GM12878 (cell line): ENCODE measurements around the gene NELL1. TPM values are rescaled to one million over a fixed set of nuclear protein-coding genes. Genes with fewer than 3 reads are reported as not detected.

Experiments used
- ATAC-seq: fragments of 200-7000 bp; cut with Tn5 transposase; 3 replicates; pipeline ENCODE4 v1.9.1; 2020; ENCODE audit warnings: mild to moderate bottlenecking, moderate library complexity
- BruUV-seq: library from RNA; stranded (reverse); fragments of 400-500 nt; replicated peaks from 2 replicates; lab custom pipeline; 2021; lab: Mats Ljungman, UMichigan
- CTCF ChIA-PET: fragments of 300-600 bp; sonication (Branson Sonifier 250); formaldehyde crosslinking; extraction: SDS; loops from one replicate; lab custom pipeline; 2021; ENCODE audit warnings: inconsistent platforms; lab: Yijun Ruan, JAX
- POLR2A ChIA-PET: fragments of 350-600 bp; formaldehyde crosslinking; extraction: SDS; loops from one replicate; lab custom pipeline; 2021; ENCODE audit warnings: inconsistent platforms; lab: Charles Lee
- RAD21 ChIA-PET: fragments of 300-600 bp; sonication (Branson Sonifier 250); formaldehyde crosslinking; loops from one replicate; lab custom pipeline; 2023; ENCODE audit warnings: antibody characterized with exemption; ENCODE audit not compliant: unreplicated experiment; lab: Charles Lee
- SMC1A ChIA-PET: fragments of 300-600 bp; sonication (Branson Sonifier 250); formaldehyde crosslinking; loops from one replicate; lab custom pipeline; 2023; ENCODE audit not compliant: unreplicated experiment, uncharacterized antibody; lab: Charles Lee
- DNase-seq: peaks from one replicate; pipeline ENCODE4 v3.0.0-alpha.2; 2011; ENCODE audit warnings: low read depth, low spot score
- FAIRE-seq: peaks from 3 replicates; lab custom pipeline; 2011; peaks lifted over from hg19 to GRCh38; lab: Jason Lieb, UNC
- H2AFZ ChIP-seq: 2 replicates; pipeline ENCODE4 v1.6.0; 2011; ENCODE audit warnings: low read depth, low read length, control low read depth; ENCODE audit not compliant: control insufficient read depth
- H3K27ac ChIP-seq: 2 replicates; pipeline ENCODE4 v1.5.1; 2011; ENCODE audit warnings: control low read depth; ENCODE audit not compliant: control insufficient read depth, insufficient read depth
- H3K27me3 ChIP-seq, 2 experiments: replicated peaks in 1 of 2; 2 replicates each; pipeline versions ENCODE4 v1.6.0 to v1.6.1; 2011; ENCODE audit warnings: low read length in 1 of 2; ENCODE audit not compliant: control insufficient read depth in 2 of 2, insufficient read depth in 2 of 2
- H3K36me3 ChIP-seq, 2 experiments: 2 replicates each; pipeline ENCODE4 v1.5.1; 2011; ENCODE audit warnings: low read length in 1 of 2; ENCODE audit not compliant: control insufficient read depth in 2 of 2, insufficient read depth in 2 of 2
- H3K4me1 ChIP-seq: 2 replicates; pipeline ENCODE4 v1.6.1; 2011; ENCODE audit warnings: mild to moderate bottlenecking, low read length, moderate library complexity, mixed read lengths; ENCODE audit not compliant: control insufficient read depth, insufficient read depth
- H3K4me2 ChIP-seq: 2 replicates; pipeline ENCODE4 v1.6.0; 2011; ENCODE audit warnings: control low read depth; ENCODE audit not compliant: control insufficient read depth, insufficient read depth
- H3K4me3 ChIP-seq: fragments of 200-600 bp; sonication (generic); 2 replicates; pipeline ENCODE4 v1.5.1; 2016
- H3K79me2 ChIP-seq: 2 replicates; pipeline ENCODE4 v1.6.0; 2011; ENCODE audit warnings: low read length; ENCODE audit not compliant: control insufficient read depth, insufficient read depth
- H3K9ac ChIP-seq: 2 replicates; pipeline ENCODE4 v1.8.0; 2011; ENCODE audit warnings: low read length, control low read depth, mixed read lengths; ENCODE audit not compliant: control insufficient read depth, insufficient read depth
- H3K9me3 ChIP-seq: replicated peaks from 3 replicates; pipeline ENCODE4 v1.5.1; 2011; ENCODE audit warnings: mild to moderate bottlenecking, low read length; ENCODE audit not compliant: control insufficient read depth, insufficient read depth
- H4K20me1 ChIP-seq: 2 replicates; pipeline ENCODE4 v1.6.0; 2011; ENCODE audit not compliant: control insufficient read depth, insufficient read depth
- ASH2L ChIP-seq: fragments of 300-600, 200-600 bp; sonication (generic); IDR thresholded peaks from 2 replicates; pipeline ENCODE4 v1.6.1; 2017; ENCODE audit warnings: low read depth, mild to moderate bottlenecking, borderline replicate concordance
- BCL3 ChIP-seq: IDR thresholded peaks from 2 replicates; pipeline ENCODE4 v1.6.1; 2011; ENCODE audit warnings: borderline replicate concordance, low read depth, mild to moderate bottlenecking, moderate library complexity, low read length; ENCODE audit not compliant: insufficient read depth, poor library complexity, severe bottlenecking
- BCLAF1 ChIP-seq: fragments of 450-650 bp; IDR thresholded peaks from 2 replicates; pipeline ENCODE4 v1.6.1; 2017; ENCODE audit warnings: antibody characterized with exemption, mild to moderate bottlenecking, moderate library complexity
- CBX3 ChIP-seq: fragments of 200-600 bp; sonication (generic); IDR thresholded peaks from 2 replicates; pipeline ENCODE4 v1.6.1; 2016; ENCODE audit warnings: low read depth, borderline replicate concordance
- EED ChIP-seq: sonication (generic); IDR thresholded peaks from 2 replicates; pipeline ENCODE4 v1.6.1; 2016; ENCODE audit warnings: antibody characterized with exemption, low read depth
- MXI1 ChIP-seq: fragments of 150-350 bp; IDR thresholded peaks from 2 replicates; pipeline ENCODE4 v1.6.1; 2011; ENCODE audit warnings: low read depth, mild to moderate bottlenecking, inconsistent platforms, low read length, improper control_type of control experiment
- NR2C1 ChIP-seq: fragments of 450-650 bp; IDR thresholded peaks from 2 replicates; pipeline ENCODE4 v1.6.1; 2017; ENCODE audit warnings: antibody characterized with exemption, mild to moderate bottlenecking, moderate library complexity
- NRF1 ChIP-seq: conservative IDR thresholded peaks from 2 replicates; pipeline ENCODE4 v1.6.1; 2011; ENCODE audit warnings: mild to moderate bottlenecking, low read depth, low read length, improper control_type of control experiment
- PAX8 ChIP-seq: fragments of 450-650 bp; IDR thresholded peaks from 2 replicates; pipeline ENCODE4 v1.6.1; 2017; ENCODE audit warnings: mild to moderate bottlenecking, moderate library complexity
- SMAD5 ChIP-seq: IDR thresholded peaks from 2 replicates; pipeline ENCODE4 v1.6.1; 2016; ENCODE audit warnings: antibody characterized with exemption, low read depth
- SMC3 ChIP-seq: IDR thresholded peaks from 2 replicates; pipeline ENCODE4 v1.6.1; 2011; ENCODE audit warnings: low read length, improper control_type of control experiment, borderline replicate concordance
- ZBTB33 ChIP-seq: fragments of 450-650 bp; IDR thresholded peaks from 2 replicates; pipeline ENCODE4 v1.6.1; 2017; ENCODE audit warnings: mild to moderate bottlenecking
- ZBTB40 ChIP-seq: fragments of 450-650 bp; IDR thresholded peaks from 2 replicates; pipeline ENCODE4 v1.6.1; 2016; ENCODE audit warnings: mild to moderate bottlenecking, moderate library complexity, borderline replicate concordance
- in situ Hi-C: fragments of 300-500 bp; cut with MboI; formaldehyde crosslinking; loops from 9 replicates; pipeline ENCODE4 v1.14.3; 2018; ENCODE audit warnings: mixed read lengths
- intact Hi-C: fragments of 100-400 bp; cut with micrococcal nuclease; formaldehyde crosslinking; loops from one replicate; pipeline ENCODE4 v1.14.2; 2022; ENCODE audit not compliant: unreplicated experiment
- polyA plus RNA-seq, 11 experiments: library from polyadenylated mRNA; depleted of rRNA in 4 of 11; unstranded in 6 of 11; stranded (reverse) in 5 of 11; fragments of >200 nt; fragmentation: Nextera tagmentation in 4 of 11; fragmentation: Illumina TruSeq in 1 of 11; extraction: Ambion mirVana in 4 of 11; extraction: Trizol in 1 of 11; gene quantifications; 1 replicate in 1 of 11; 2 replicates in 10 of 11; pipeline versions ENCODE4 v1.2.1 to v1.2.3, GENCODE V29; 2011 to 2016; ENCODE audit warnings: inconsistent platforms in 2 of 11, missing spikeins in 2 of 11, low read depth in 1 of 11
- total RNA-seq, 4 experiments: library from RNA; depleted of rRNA in 3 of 4; stranded (reverse); fragments of >200 nt in 3 of 4; fragmentation: Illumina TruSeq in 1 of 4; extraction: Trizol in 1 of 4; gene quantifications; 2 replicates each; pipeline versions ENCODE4 v1.2.1 to v1.2.3, GENCODE V29; 2013 to 2021

Gene NELL1
- total and polyA plus RNA-seq, 10 of the 15 experiments (the other 5 are each of a cell fraction or from before 2014, with no cell fraction given), result 0.02 to 0.12 TPM; not detected in 8

- TF ChIP-seq ASH2L (no peak), MXI1 (no peak), SMC3 (no peak), EED (no peak), NRF1 (no peak), PAX8 (no peak), SMAD5 (no peak), BCLAF1 (no peak)
- TF ChIP-seq, all 136 proteins: peak for 0
Observed at GRCh38 chr11:21402274-21402673, 732.9 kb downstream of the NELL1 start (continued).

- in situ Hi-C loops (no loop called here), intact Hi-C loops (no loop called here)
- no peaks in the 10 kb centered on the region for H3K9me3 ChIP-seq
- ChIA-PET CTCF (interaction anchor here (1.0 to 3.0 kb wide), 4 partner anchors 14 to 112 kb away, joined by 3 to 14 read pairs (median 3); no protein-coding TSS in a partner anchor), POLR2A (no interaction called here), RAD21 (interaction anchor here (1.2 to 2.3 kb wide), 3 partner anchors 8 to 110 kb away, joined by 5 to 8 read pairs (median 5); no protein-coding TSS in a partner anchor), SMC1A (interaction anchor here (0.8 to 3.0 kb wide), 3 partner anchors 9 to 221 kb away, joined by 3 to 7 read pairs (median 4); no protein-coding TSS in a partner anchor)
- H3K79me2 ChIP-seq, result no peaks in the 10 kb centered on the region
- H3K27me3 ChIP-seq, result no peaks in the 10 kb centered on the region
- no peak overlapping the region for H3K4me2 ChIP-seq
- H3K4me1 ChIP-seq, result no peaks in the 10 kb centered on the region
- ATAC-seq (no peak), DNase-seq (no peak), FAIRE-seq (no peak)
- no peak overlapping the region for H2AFZ ChIP-seq
- no peaks in the 10 kb centered on the region for H3K36me3 ChIP-seq
- H3K4me3 ChIP-seq, result no peak overlapping the region
- H3K9ac ChIP-seq, result no peak overlapping the region
- no peaks in the 10 kb centered on the region for H4K20me1 ChIP-seq
- no TSS peak for BruUV-seq
- H3K27ac ChIP-seq, result no peak overlapping the region
- TF ChIP-seq BCL3 (no peak), ZBTB33 (no peak), CBX3 (no peak), ZBTB40 (no peak), NR2C1 (no peak)
Observed at GRCh38 chr11:21403069-21403468, 733.7 kb downstream of the NELL1 start.
